Vagina (tissue), 2 donors: Measurements from ENCODE around the gene UQCC3. TPM values are rescaled to one million over a fixed set of nuclear protein-coding genes. Genes with fewer than 3 reads are reported as not detected.
A peak's percentile ranks its signal among the peaks of the same experiment; 100 is the strongest.

Experiments
- DNase-seq, 2 donors: peaks; one replicate each; pipeline ENCODE4 v3.0.0-alpha.2; 2017; ENCODE audit errors: extremely low spot score in 2 of 2
- H3K27ac ChIP-seq: fragments of 200-600 bp; sonication (generic); one replicate; pipeline ENCODE4 v1.5.1; 2019
- H3K27me3 ChIP-seq: fragments of 200-600 bp; sonication (generic); one replicate; pipeline ENCODE4 v1.5.1; 2019
- H3K36me3 ChIP-seq, 2 donors: fragments of 200-600 bp; sonication (generic); one replicate each; pipeline ENCODE4 v1.5.1; 2017 to 2019
- H3K4me1 ChIP-seq: fragments of 200-600 bp; sonication (generic); one replicate; pipeline ENCODE4 v1.5.1; 2019
- H3K4me3 ChIP-seq, 2 donors: fragments of 200-600 bp; sonication (generic); 1 replicate in 1 of 2; 2 replicates in 1 of 2; pipeline ENCODE4 v1.5.1; 2016 to 2019
- H3K9me3 ChIP-seq: fragments of 200-600 bp; sonication (generic); one replicate; pipeline ENCODE4 v1.5.1; 2019
- POLR2A ChIP-seq, 2 donors: fragments of 450-650 bp; IDR thresholded peaks; one replicate each; pipeline ENCODE4 v1.6.1; 2017; ENCODE audit warnings: antibody characterized with exemption in 2 of 2, mild to moderate bottlenecking in 2 of 2, moderate library complexity in 2 of 2
- POLR2AphosphoS5 ChIP-seq, 2 donors: sonication (generic); formaldehyde crosslinking; IDR thresholded peaks; one replicate each; pipeline ENCODE4 v1.9.0; 2017; ENCODE audit warnings: antibody characterized with exemption in 2 of 2, mild to moderate bottlenecking in 2 of 2, low read depth in 1 of 2; ENCODE audit not compliant: insufficient read depth in 1 of 2
- intact Hi-C: fragments of 100-400 bp; cut with DNase I; formaldehyde crosslinking; loops from one replicate; pipeline ENCODE4 v1.15.1; 2023
- total RNA-seq: library from RNA; depleted of rRNA; stranded (reverse); fragments of >200 nt; gene quantifications from one replicate; pipeline ENCODE4 v1.2.3, GENCODE V29; 2016
- TF ChIP-seq, protein P1 (sequence below), 3 experiments: fragments of 450-650 bp in 2 of 3; fragments of 200-600 bp in 1 of 3; sonication (generic) in 1 of 3; IDR thresholded peaks; one replicate each; pipeline ENCODE4 v1.5.1; 2017 to 2019; ENCODE audit warnings: antibody characterized with exemption in 3 of 3, mild to moderate bottlenecking in 2 of 3, moderate library complexity in 2 of 3

UQCC3 gene, protein sequence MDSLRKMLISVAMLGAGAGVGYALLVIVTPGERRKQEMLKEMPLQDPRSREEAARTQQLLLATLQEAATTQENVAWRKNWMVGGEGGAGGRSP
- total RNA-seq = 6.9 TPM

DNA sequence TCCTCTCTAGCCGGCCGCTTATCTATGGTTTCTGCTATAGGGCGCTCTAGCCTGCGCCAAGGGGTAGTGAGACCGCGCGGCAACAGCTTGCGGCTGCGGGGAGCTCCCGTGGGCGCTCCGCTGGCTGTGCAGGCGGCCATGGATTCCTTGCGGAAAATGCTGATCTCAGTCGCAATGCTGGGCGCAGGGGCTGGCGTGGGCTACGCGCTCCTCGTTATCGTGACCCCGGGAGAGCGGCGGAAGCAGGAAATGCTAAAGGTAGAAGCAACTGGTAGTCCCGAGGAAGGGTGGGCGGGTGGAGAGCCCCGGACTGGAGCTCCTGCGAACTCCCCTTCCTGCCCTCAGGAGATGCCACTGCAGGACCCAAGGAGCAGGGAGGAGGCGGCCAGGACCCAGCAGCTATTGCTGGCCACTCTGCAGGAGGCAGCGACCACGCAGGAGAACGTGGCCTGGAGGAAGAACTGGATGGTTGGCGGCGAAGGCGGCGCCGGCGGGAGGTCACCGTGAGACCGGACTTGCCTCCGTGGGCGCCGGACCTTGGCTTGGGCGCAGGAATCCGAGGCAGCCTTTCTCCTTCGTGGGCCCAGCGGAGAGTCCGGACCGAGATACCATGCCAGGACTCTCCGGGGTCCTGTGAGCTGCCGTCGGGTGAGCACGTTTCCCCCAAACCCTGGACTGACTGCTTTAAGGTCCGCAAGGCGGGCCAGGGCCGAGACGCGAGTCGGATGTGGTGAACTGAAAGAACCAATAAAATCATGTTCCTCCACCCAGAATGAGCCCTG, at the start of gene UQCC3, which contains the start of gene LBHD1:
Gene UQCC3 (plus strand): TSS at position 66 of the 782 bp plus-strand sequence. CDS start 73 bp downstream, at position 139.
Gene LBHD1 (minus strand): TSS at position 660 of the 782 bp plus-strand sequence. CDS start 2,236 bp downstream, outside the sequence.
- Histone ChIP-seq H3K4me1 (peaks cover 59% of the 10 kb centered on the region), H3K36me3 (peaks cover 0 to 22% of the 10 kb centered on the region in 2 donors), H3K4me3 (peak within 1 kb of the TSS; percentile 62 to 66), H3K9me3 (no peaks in the 10 kb centered on the region), H3K27me3 (no peaks in the 10 kb centered on the region), H3K27ac (peak within 1 kb of the TSS; percentile 87)
- DNase-seq = no peak
- TF ChIP-seq POLR2AphosphoS5 (IDR thresholded peaks at IDR 0.05; ENCODE audit: insufficient read depth in 1 of 2, low read depth in 1 of 2) = peak; percentile 84 to 85
- TF ChIP-seq, protein P1, sequence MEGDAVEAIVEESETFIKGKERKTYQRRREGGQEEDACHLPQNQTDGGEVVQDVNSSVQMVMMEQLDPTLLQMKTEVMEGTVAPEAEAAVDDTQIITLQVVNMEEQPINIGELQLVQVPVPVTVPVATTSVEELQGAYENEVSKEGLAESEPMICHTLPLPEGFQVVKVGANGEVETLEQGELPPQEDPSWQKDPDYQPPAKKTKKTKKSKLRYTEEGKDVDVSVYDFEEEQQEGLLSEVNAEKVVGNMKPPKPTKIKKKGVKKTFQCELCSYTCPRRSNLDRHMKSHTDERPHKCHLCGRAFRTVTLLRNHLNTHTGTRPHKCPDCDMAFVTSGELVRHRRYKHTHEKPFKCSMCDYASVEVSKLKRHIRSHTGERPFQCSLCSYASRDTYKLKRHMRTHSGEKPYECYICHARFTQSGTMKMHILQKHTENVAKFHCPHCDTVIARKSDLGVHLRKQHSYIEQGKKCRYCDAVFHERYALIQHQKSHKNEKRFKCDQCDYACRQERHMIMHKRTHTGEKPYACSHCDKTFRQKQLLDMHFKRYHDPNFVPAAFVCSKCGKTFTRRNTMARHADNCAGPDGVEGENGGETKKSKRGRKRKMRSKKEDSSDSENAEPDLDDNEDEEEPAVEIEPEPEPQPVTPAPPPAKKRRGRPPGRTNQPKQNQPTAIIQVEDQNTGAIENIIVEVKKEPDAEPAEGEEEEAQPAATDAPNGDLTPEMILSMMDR (IDR thresholded peaks at IDR 0.05) = no peak
- TF ChIP-seq POLR2A (IDR thresholded peaks at IDR 0.05) = peak in 1 of 2 donors; percentile 29
- intact Hi-C loops = no loop called here

DNA sequence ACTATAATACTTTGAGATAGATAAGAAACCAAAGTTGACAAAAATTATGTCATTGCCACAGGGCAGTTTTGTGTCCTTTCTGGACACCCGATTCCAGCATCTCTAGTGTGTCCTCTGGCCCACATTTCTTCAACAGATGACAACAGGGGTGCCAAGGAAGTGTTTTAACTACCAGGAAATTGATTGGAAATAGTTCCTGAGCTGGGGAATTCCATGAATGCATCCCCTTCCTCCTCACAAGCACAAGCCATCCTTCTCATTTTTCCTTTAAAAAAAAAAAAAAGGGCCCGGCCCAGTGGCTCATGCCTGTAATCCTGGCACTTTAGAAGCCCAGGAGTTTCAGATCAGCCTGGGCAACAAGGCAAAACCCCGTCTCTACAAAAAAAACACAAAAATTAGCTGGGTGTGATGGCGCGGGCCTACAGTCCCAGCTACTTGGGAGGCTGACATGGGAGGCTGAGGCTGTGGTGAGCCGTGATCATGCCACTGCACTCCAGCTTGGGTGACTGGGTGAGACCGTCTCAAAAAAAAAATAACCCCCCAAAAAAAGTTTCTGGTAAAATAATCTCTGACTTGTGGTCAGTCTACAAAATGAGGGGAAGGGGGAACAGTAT, 48.9 kb upstream of the UQCC3 start:
- H3K27ac ChIP-seq = peak overlapping the region; percentile 82
- H3K4me1 ChIP-seq = peaks cover 18% of the 10 kb centered on the region
- TF ChIP-seq, protein P1 (IDR thresholded peaks at IDR 0.05) = no peak
- TF ChIP-seq POLR2A (IDR thresholded peaks at IDR 0.05) (no peak), POLR2AphosphoS5 (IDR thresholded peaks at IDR 0.05; ENCODE audit: insufficient read depth in 1 of 2, low read depth in 1 of 2) (no peak)
- intact Hi-C loops = no loop called here
- peaks cover 0 to 23% of the 10 kb centered on the region in 2 donors for H3K36me3 ChIP-seq
- no peaks in the 10 kb centered on the region for H3K9me3 ChIP-seq
- H3K4me3 ChIP-seq = peak overlapping the region; percentile 72 to 74
- peak in 1 of 2 donors; percentile 87 for DNase-seq
- H3K27me3 ChIP-seq = no peaks in the 10 kb centered on the region

GRCh38 chr11:62627713-62628112, 43.8 kb upstream of the UQCC3 start:
- peaks cover 3 to 72% of the 10 kb centered on the region in 2 donors for H3K36me3 ChIP-seq
- intact Hi-C loops = no loop called here

GRCh38 chr11:62632492-62632891, 39.0 kb upstream of the UQCC3 start:
- Histone ChIP-seq H3K36me3 (peaks cover 14 to 85% of the 10 kb centered on the region in 2 donors), H3K27me3 (no peaks in the 10 kb centered on the region), H3K27ac (no peak overlapping the region), H3K9me3 (no peaks in the 10 kb centered on the region), H3K4me3 (no peak overlapping the region), H3K4me1 (no peaks in the 10 kb centered on the region)
- TF ChIP-seq POLR2A (IDR thresholded peaks at IDR 0.05) (no peak), POLR2AphosphoS5 (IDR thresholded peaks at IDR 0.05; ENCODE audit: insufficient read depth in 1 of 2, low read depth in 1 of 2) (no peak)
- TF ChIP-seq, protein P1 (IDR thresholded peaks at IDR 0.05) = no peak
- intact Hi-C loops = no loop called here
- DNase-seq = no peak

More at GRCh38 chr11:62627713-62628112, 43.8 kb upstream of the UQCC3 start:
- no peaks in the 10 kb centered on the region for H3K9me3 ChIP-seq
- H3K4me1 ChIP-seq = no peaks in the 10 kb centered on the region
- TF ChIP-seq, protein P1 (IDR thresholded peaks at IDR 0.05) = no peak
- no peak for TF ChIP-seq POLR2AphosphoS5 (IDR thresholded peaks at IDR 0.05; ENCODE audit: insufficient read depth in 1 of 2, low read depth in 1 of 2)
- TF ChIP-seq POLR2A (IDR thresholded peaks at IDR 0.05) = no peak
- no peak overlapping the region for H3K4me3 ChIP-seq
- H3K27me3 ChIP-seq = no peaks in the 10 kb centered on the region
- H3K27ac ChIP-seq = no peak overlapping the region
- DNase-seq = no peak
